T-helper 1 cell treated with Interleukin-12 subunit alpha and Interleukin-12 subunit beta and Interleukin-4 antibody, amounts not matched to agents 30 ng/mL and 1 ng/mL, for 36 hours (primary cell): ENCODE results near the gene ADAM10. TPM values are rescaled to one million over a fixed set of nuclear protein-coding genes. Genes with fewer than 3 reads are reported as not detected.
"Not testable (repeated sequence)": the region's sequence is repeated elsewhere in the genome, so short reads cannot be mapped to it uniquely, and the experiment has no call there.

ENCODE experiments used
- intact Hi-C: fragments of 100-400 bp; cut with micrococcal nuclease; formaldehyde crosslinking; loops from one replicate; pipeline ENCODE4 v1.15.1; 2024
- total RNA-seq: library from RNA; stranded (reverse); gene quantifications from 2 replicates; pipeline ENCODE4 v1.2.3, GENCODE V29; 2022

The ADAM10 gene
- total RNA-seq, 1 donor from 2014 or later: 173 TPM

- intact Hi-C loops: no loop called here
Observed at GRCh38 chr15:58622877-58623276, 126.6 kb downstream of the ADAM10 start.

- intact Hi-C loops: not testable (repeated sequence)
Observed at GRCh38 chr15:58620268-58620667, 129.2 kb downstream of the ADAM10 start.

- intact Hi-C loops: no loop called here
Observed at GRCh38 chr15:58616171-58616570, 133.3 kb downstream of the ADAM10 start.

GRCh38 chr15:58611731-58612676 is 137.5 kb downstream of the ADAM10 start:
- intact Hi-C loops: no loop called here

GRCh38 chr15:58608711-58609110 is 140.8 kb downstream of the ADAM10 start:
- intact Hi-C loops: no loop called here

- intact Hi-C loops: no loop called here
Observed at GRCh38 chr15:58608129-58608590, 141.3 kb downstream of the ADAM10 start.

GRCh38 chr15:58606577-58607080 is 142.9 kb downstream of the ADAM10 start:
- intact Hi-C loops: no loop called here

GRCh38 chr15:58605931-58606530 is 143.5 kb downstream of the ADAM10 start:
- intact Hi-C loops: no loop called here

GRCh38 chr15:58604455-58604923 is 145.0 kb downstream of the ADAM10 start:
- intact Hi-C loops: no loop called here

GRCh38 chr15:58603927-58604326 is 145.6 kb downstream of the ADAM10 start:
- intact Hi-C loops: not testable (repeated sequence)

- intact Hi-C loops: no loop called here
Observed at GRCh38 chr15:58602823-58603222, 146.7 kb downstream of the ADAM10 start.

GRCh38 chr15:58598829-58599210 is 150.7 kb downstream of the ADAM10 start:
- intact Hi-C loops: loop anchor here (5.0 kb wide), 1 partner anchor 372 kb away; no protein-coding TSS in a partner anchor

GRCh38 chr15:58597943-58598828 is 151.3 kb downstream of the ADAM10 start:
- intact Hi-C loops: loop anchor here (5.0 kb wide), 1 partner anchor 371 kb away; no protein-coding TSS in a partner anchor

- intact Hi-C loops: loop anchor here (5.0 kb wide), 1 partner anchor 368 kb away; no protein-coding TSS in a partner anchor
Observed at GRCh38 chr15:58595516-58596263, 153.8 kb downstream of the ADAM10 start.

GRCh38 chr15:58594898-58595297 is 154.6 kb downstream of the ADAM10 start:
- intact Hi-C loops: loop anchor here (5.0 kb wide), 1 partner anchor 368 kb away; no protein-coding TSS in a partner anchor

GRCh38 chr15:58593870-58594269 is 155.6 kb downstream of the ADAM10 start:
- intact Hi-C loops: no loop called here

- intact Hi-C loops: no loop called here
Observed at GRCh38 chr15:58590926-58591325, 158.6 kb downstream of the ADAM10 start.

GRCh38 chr15:58590236-58590635 is 159.3 kb downstream of the ADAM10 start:
- intact Hi-C loops: no loop called here

- intact Hi-C loops: no loop called here
Observed at GRCh38 chr15:58589047-58589446, 160.5 kb downstream of the ADAM10 start.

GRCh38 chr15:58588096-58588495 is 161.4 kb downstream of the ADAM10 start:
- intact Hi-C loops: no loop called here
